SJCRH30 (cell line): ENCODE data around the gene ARHGDIG. TPM values are rescaled to one million over a fixed set of nuclear protein-coding genes. Genes with fewer than 3 reads are reported as not detected.

ENCODE experiments used
- DNase-seq, 2 experiments: peaks; one replicate each; pipeline ENCODE4 v3.0.0-alpha.2; 2015 to 2020
- H3K27ac ChIP-seq: fragments of 250-450 bp; sonication (Bioruptor Pico); 2 replicates; pipeline ENCODE4 v1.5.1; 2020; ENCODE audit warnings: mild to moderate bottlenecking, moderate library complexity
- H3K27me3 ChIP-seq: fragments of 250-450 bp; sonication (Bioruptor Pico); 2 replicates; pipeline ENCODE4 v1.5.1; 2020; ENCODE audit warnings: mild to moderate bottlenecking, moderate library complexity
- H3K36me3 ChIP-seq: fragments of 250-450 bp; sonication (Bioruptor Pico); 2 replicates; pipeline ENCODE4 v1.5.1; 2020; ENCODE audit warnings: mild to moderate bottlenecking, moderate library complexity
- H3K4me1 ChIP-seq: fragments of 250-450 bp; sonication (Bioruptor Pico); 2 replicates; pipeline ENCODE4 v1.5.1; 2020; ENCODE audit warnings: mild to moderate bottlenecking, moderate library complexity
- H3K4me3 ChIP-seq: fragments of 250-450 bp; sonication (Bioruptor Pico); 2 replicates; pipeline ENCODE4 v1.5.1; 2020; ENCODE audit warnings: mild to moderate bottlenecking, moderate library complexity
- H3K9me3 ChIP-seq: fragments of 250-450 bp; sonication (Bioruptor Pico); replicated peaks from 2 replicates; pipeline ENCODE4 v1.5.1; 2020; ENCODE audit warnings: mild to moderate bottlenecking, moderate library complexity
- total RNA-seq: library from RNA; depleted of rRNA; stranded (reverse); fragments of >200 nt; shearing (Covaris generic); gene quantifications from 2 replicates; pipeline ENCODE4 v1.2.3, GENCODE V29; 2014

Gene ARHGDIG
- total RNA-seq, 1 experiment from 2014 or later: not detected

- no peak for DNase-seq
- 0 out of 2 replicates have a peak, but pooled peaks cover 2% of the 10 kb centered on the region for H3K4me1 ChIP-seq
- no peaks in the 10 kb centered on the region for H3K27me3 ChIP-seq
- no peak overlapping the region for H3K4me3 ChIP-seq
- H3K9me3 ChIP-seq: peaks cover 4% of the 10 kb centered on the region; the same call in 1 of the 2 replicates
- no peaks in the 10 kb centered on the region; the same call in 1 of the 2 replicates for H3K36me3 ChIP-seq
- no peak overlapping the region for H3K27ac ChIP-seq
Observed at GRCh38 chr16:281660-282255, 1.4 kb downstream of the ARHGDIG start.

- H3K27me3 ChIP-seq: no peaks in the 10 kb centered on the region
- H3K4me3 ChIP-seq: no peak overlapping the region
- 0 out of 2 replicates have a peak, but pooled peaks cover 2% of the 10 kb centered on the region for H3K4me1 ChIP-seq
- H3K9me3 ChIP-seq: peaks cover 4% of the 10 kb centered on the region; the same call in 1 of the 2 replicates
- no peak for DNase-seq
- H3K36me3 ChIP-seq: peaks cover 6% of the 10 kb centered on the region
- no peak overlapping the region for H3K27ac ChIP-seq
Observed at GRCh38 chr16:282491-282890, 2.1 kb downstream of the ARHGDIG start.

GRCh38 chr16:283033-283805 lies 2.8 kb downstream of the ARHGDIG start, which contains the start of gene PDIA2:
Gene PDIA2, plus strand, starts transcription at chr16:283164. Its CDS starts 6 bp downstream, at chr16:283170.
- no peaks in the 10 kb centered on the region for H3K27me3 ChIP-seq
- no peak for DNase-seq
- H3K36me3 ChIP-seq: peaks cover 12% of the 10 kb centered on the region
- H3K27ac ChIP-seq: no peak within 1 kb of the TSS
- H3K4me3 ChIP-seq: no peak within 1 kb of the TSS
- H3K4me1 ChIP-seq: 0 out of 2 replicates have a peak, but pooled peaks cover 2% of the 10 kb centered on the region
- peaks cover 4% of the 10 kb centered on the region; the same call in 1 of the 2 replicates for H3K9me3 ChIP-seq

- H3K4me3 ChIP-seq: no peak overlapping the region
- no peak for DNase-seq
- no peaks in the 10 kb centered on the region for H3K27me3 ChIP-seq
- H3K27ac ChIP-seq: no peak overlapping the region
- H3K36me3 ChIP-seq: peaks cover 17% of the 10 kb centered on the region
- H3K4me1 ChIP-seq: no peaks in the 10 kb centered on the region
- peaks cover 4% of the 10 kb centered on the region; the same call in 1 of the 2 replicates for H3K9me3 ChIP-seq
Observed at GRCh38 chr16:284204-285120, 4.1 kb downstream of the ARHGDIG start.

GRCh38 chr16:285146-286055 lies 5.0 kb downstream of the ARHGDIG start:
- DNase-seq: peak; percentile 50 to 65
- H3K4me3 ChIP-seq: no peak overlapping the region
- H3K36me3 ChIP-seq: peaks cover 20% of the 10 kb centered on the region
- H3K9me3 ChIP-seq: peaks cover 4% of the 10 kb centered on the region; the same call in 1 of the 2 replicates
- H3K27ac ChIP-seq: no peak overlapping the region
- H3K4me1 ChIP-seq: no peaks in the 10 kb centered on the region
- H3K27me3 ChIP-seq: no peaks in the 10 kb centered on the region

GRCh38 chr16:286491-287297 lies 6.3 kb downstream of the ARHGDIG start:
- H3K4me1 ChIP-seq: no peaks in the 10 kb centered on the region
- peaks cover 4% of the 10 kb centered on the region; the same call in 1 of the 2 replicates for H3K9me3 ChIP-seq
- H3K36me3 ChIP-seq: peaks cover 23% of the 10 kb centered on the region
- H3K4me3 ChIP-seq: no peak overlapping the region
- H3K27me3 ChIP-seq: no peaks in the 10 kb centered on the region
- DNase-seq: no peak
- no peak overlapping the region for H3K27ac ChIP-seq

- H3K4me3 ChIP-seq: no peak overlapping the region
- no peaks in the 10 kb centered on the region for H3K27me3 ChIP-seq
- peaks cover 23% of the 10 kb centered on the region for H3K36me3 ChIP-seq
- peaks cover 4% of the 10 kb centered on the region; the same call in 1 of the 2 replicates for H3K9me3 ChIP-seq
- H3K27ac ChIP-seq: no peak overlapping the region
- DNase-seq: no peak
- H3K4me1 ChIP-seq: no peaks in the 10 kb centered on the region
Observed at GRCh38 chr16:287298-287811, 7.0 kb downstream of the ARHGDIG start.

GRCh38 chr16:287981-288920 lies 7.9 kb downstream of the ARHGDIG start:
- Histone ChIP-seq H3K4me3 (no peak overlapping the region), H3K27me3 (no peaks in the 10 kb centered on the region), H3K9me3 (peaks cover 4% of the 10 kb centered on the region; the same call in 1 of the 2 replicates), H3K36me3 (peaks cover 23% of the 10 kb centered on the region), H3K27ac (no peak overlapping the region), H3K4me1 (no peaks in the 10 kb centered on the region)
- DNase-seq: no peak

GRCh38 chr16:289395-289997 lies 9.1 kb downstream of the ARHGDIG start:
- Histone ChIP-seq H3K27me3 (no peaks in the 10 kb centered on the region), H3K4me3 (no peak overlapping the region), H3K36me3 (peaks cover 23% of the 10 kb centered on the region), H3K4me1 (no peaks in the 10 kb centered on the region), H3K27ac (no peak overlapping the region), H3K9me3 (peaks cover 4% of the 10 kb centered on the region; the same call in 1 of the 2 replicates)
- DNase-seq: no peak

- Histone ChIP-seq H3K36me3 (peaks cover 23% of the 10 kb centered on the region), H3K27ac (no peak overlapping the region), H3K4me1 (no peaks in the 10 kb centered on the region), H3K9me3 (peaks cover 4% of the 10 kb centered on the region; the same call in 1 of the 2 replicates), H3K27me3 (no peaks in the 10 kb centered on the region), H3K4me3 (no peak overlapping the region)
- no peak for DNase-seq
Observed at GRCh38 chr16:290015-290680, 9.8 kb downstream of the ARHGDIG start.

- no peak for DNase-seq
- peaks cover 23% of the 10 kb centered on the region for H3K36me3 ChIP-seq
Observed at GRCh38 chr16:290681-291405, 10.5 kb downstream of the ARHGDIG start.

More at GRCh38 chr16:290681-291405, 10.5 kb downstream of the ARHGDIG start:
- no peaks in the 10 kb centered on the region for H3K4me1 ChIP-seq
- H3K27ac ChIP-seq: no peak overlapping the region
- peaks cover 4% of the 10 kb centered on the region; the same call in 1 of the 2 replicates for H3K9me3 ChIP-seq
- no peaks in the 10 kb centered on the region for H3K27me3 ChIP-seq
- H3K4me3 ChIP-seq: no peak overlapping the region
